Naive B cell (primary cell): Measurements from ENCODE around the gene FOXO1. TPM values are rescaled to one million over a fixed set of nuclear protein-coding genes. Genes with fewer than 3 reads are reported as not detected.

Experiments used
- ATAC-seq, 2 donors: fragments of 150-1000 bp; cut with Tn5 transposase; 2 replicates each; pipeline ENCODE4 v1.10.0; 2021; ENCODE audit warnings: low read depth in 2 of 2, mild to moderate bottlenecking in 2 of 2, moderate library complexity in 2 of 2
- DNase-seq: peaks from one replicate; pipeline ENCODE4 v3.0.0; 2022
- H3K27ac Mint-ChIP-seq, 6 donors: one replicate each; pipeline ENCODE4 v1.8.0; 2020 to 2022; ENCODE audit warnings: mild to moderate bottlenecking in 6 of 6, mixed read lengths in 6 of 6, moderate library complexity in 5 of 6, inconsistent platforms in 2 of 6
- H3K27me3 Mint-ChIP-seq, 3 donors: one replicate each; pipeline ENCODE4 v1.8.0; 2021 to 2022; ENCODE audit warnings: mixed read lengths in 3 of 3, mild to moderate bottlenecking in 1 of 3
- H3K36me3 Mint-ChIP-seq, 2 donors: one replicate each; pipeline ENCODE4 v1.8.0; 2020 to 2022; ENCODE audit warnings: mixed read lengths in 2 of 2, inconsistent platforms in 1 of 2, mild to moderate bottlenecking in 1 of 2
- H3K4me1 Mint-ChIP-seq, 3 donors: one replicate each; pipeline ENCODE4 v1.8.0; 2020 to 2022; ENCODE audit warnings: mixed read lengths in 3 of 3, inconsistent platforms in 1 of 3, mild to moderate bottlenecking in 1 of 3, moderate library complexity in 1 of 3
- H3K4me3 Mint-ChIP-seq, 8 donors: one replicate each; pipeline ENCODE4 v1.8.0; 2020 to 2022; ENCODE audit warnings: mild to moderate bottlenecking in 8 of 8, mixed read lengths in 8 of 8, moderate library complexity in 8 of 8, inconsistent platforms in 2 of 8
- H3K9me3 Mint-ChIP-seq, 7 donors: one replicate each; pipeline ENCODE4 v1.8.0; 2020 to 2022; ENCODE audit warnings: mixed read lengths in 7 of 7, mild to moderate bottlenecking in 5 of 7, inconsistent platforms in 2 of 7, moderate library complexity in 1 of 7
- polyA plus RNA-seq, 6 donors: library from polyadenylated mRNA; unstranded; fragments of 300-500 nt; fragmentation: Illumina TruSeq; gene quantifications; one replicate each; pipeline ENCODE4 v1.2.3, GENCODE V29; 2021; ENCODE audit warnings: low read depth in 6 of 6

The FOXO1 gene
- polyA plus RNA-seq, 6 donors from 2014 or later: 70.3 to 174 (median 117) TPM

DNA sequence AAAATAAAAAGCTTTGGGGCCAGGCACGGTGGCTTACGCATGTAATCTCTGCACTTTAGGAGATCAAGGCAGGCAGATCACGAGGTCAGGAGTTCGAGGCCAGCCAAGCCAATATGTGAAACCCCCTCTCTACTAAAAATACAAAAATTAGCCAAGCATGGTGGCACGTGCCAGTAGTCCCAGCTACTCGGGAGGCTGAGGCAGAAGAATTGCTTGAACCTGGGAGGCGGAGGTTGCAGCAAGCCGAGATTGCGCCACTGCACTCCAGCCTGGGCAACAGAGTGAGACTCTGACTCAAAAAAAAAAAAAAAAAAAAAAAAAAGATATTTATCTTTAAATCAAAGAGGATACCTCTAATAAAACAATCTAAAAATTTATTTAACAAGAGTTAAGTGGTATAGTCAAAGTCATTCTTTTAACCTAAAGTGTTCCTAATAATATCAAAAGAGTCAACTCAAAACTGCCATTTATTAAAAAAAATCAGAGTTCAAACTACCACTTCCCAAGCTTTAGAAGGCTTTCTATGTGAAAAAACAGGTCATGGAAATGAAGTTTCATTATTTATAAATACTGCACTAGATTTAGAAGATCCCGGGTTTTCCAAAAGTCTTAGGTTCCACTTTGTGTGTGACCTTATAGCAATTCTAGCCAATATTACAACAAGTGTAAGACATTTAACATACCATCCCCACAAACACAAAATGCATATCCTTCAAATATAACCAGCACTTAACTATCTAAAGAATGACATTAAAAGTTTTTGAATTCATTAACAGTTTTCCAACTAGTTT is 4.4 kb downstream of the FOXO1 start:
- Mint-ChIP-seq H3K4me3 (peak overlapping the region; percentile 93 to 99 (median 98)), H3K9me3 (peaks cover 0 to 2% (median 0%) of the 10 kb centered on the region in 7 donors), H3K4me1 (peaks cover 41 to 68% (median 68%) of the 10 kb centered on the region in 3 donors), H3K27me3 (no peaks in the 10 kb centered on the region), H3K36me3 (peaks cover 11 to 17% of the 10 kb centered on the region in 2 donors), H3K27ac (peak overlapping the region in 5 of 6 donors; percentile 64 to 97 (median 84))
- ATAC-seq (no peak), DNase-seq (peak; percentile 16)

DNA sequence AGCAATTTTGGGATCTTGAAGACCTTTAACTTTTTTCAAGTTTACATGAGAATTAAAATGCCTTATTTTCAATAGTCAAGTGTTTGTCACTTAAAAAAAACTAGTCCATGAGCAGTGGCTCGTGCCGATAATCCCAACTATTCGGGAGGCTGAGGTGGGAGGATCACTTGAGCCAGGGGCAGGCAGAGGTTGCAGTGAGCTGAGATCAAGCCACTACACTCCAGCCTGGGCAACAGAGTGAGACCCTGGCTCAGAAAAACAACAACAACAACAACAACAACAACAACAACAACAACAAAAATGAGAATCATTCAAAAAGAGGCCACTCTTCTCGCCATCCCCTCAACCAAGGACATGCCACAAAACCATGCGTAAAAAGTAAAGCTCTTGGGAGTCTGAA is 5.7 kb downstream of the FOXO1 start:
- H3K36me3 Mint-ChIP-seq: peaks cover 11 to 17% of the 10 kb centered on the region in 2 donors
- no peaks in the 10 kb centered on the region for H3K27me3 Mint-ChIP-seq
- H3K27ac Mint-ChIP-seq: peak overlapping the region in 5 of 6 donors; percentile 74 to 97 (median 76)
- ATAC-seq (no peak), DNase-seq (no peak)
- H3K9me3 Mint-ChIP-seq: peaks cover 0 to 2% (median 0%) of the 10 kb centered on the region in 7 donors
- peaks cover 48 to 81% (median 80%) of the 10 kb centered on the region in 3 donors for H3K4me1 Mint-ChIP-seq
- peak overlapping the region; percentile 48 to 98 (median 74) for H3K4me3 Mint-ChIP-seq

- H3K4me3 Mint-ChIP-seq: peak overlapping the region in 7 of 8 donors; percentile 48 to 98 (median 75)
- H3K27me3 Mint-ChIP-seq: no peaks in the 10 kb centered on the region
- ATAC-seq: no peak
- DNase-seq: no peak
- peaks cover 11 to 17% of the 10 kb centered on the region in 2 donors for H3K36me3 Mint-ChIP-seq
- H3K27ac Mint-ChIP-seq: peak overlapping the region in 4 of 6 donors; percentile 74 to 97 (median 78)
- H3K9me3 Mint-ChIP-seq: peaks cover 0 to 2% (median 0%) of the 10 kb centered on the region in 7 donors
- H3K4me1 Mint-ChIP-seq: peaks cover 48 to 86% (median 82%) of the 10 kb centered on the region in 3 donors
Observed at GRCh38 chr13:40660141-40660664, 6.2 kb downstream of the FOXO1 start.

GRCh38 chr13:40657951-40658350 is 8.5 kb downstream of the FOXO1 start:
- Mint-ChIP-seq H3K4me1 (peaks cover 58 to 98% (median 88%) of the 10 kb centered on the region in 3 donors), H3K27me3 (no peaks in the 10 kb centered on the region), H3K9me3 (peaks cover 0 to 2% (median 0%) of the 10 kb centered on the region in 7 donors), H3K27ac (peak overlapping the region; percentile 24 to 90 (median 78)), H3K36me3 (peaks cover 11 to 17% of the 10 kb centered on the region in 2 donors), H3K4me3 (peak overlapping the region in 7 of 8 donors; percentile 2 to 82 (median 63))
- DNase-seq (no peak), ATAC-seq (no peak)

DNA sequence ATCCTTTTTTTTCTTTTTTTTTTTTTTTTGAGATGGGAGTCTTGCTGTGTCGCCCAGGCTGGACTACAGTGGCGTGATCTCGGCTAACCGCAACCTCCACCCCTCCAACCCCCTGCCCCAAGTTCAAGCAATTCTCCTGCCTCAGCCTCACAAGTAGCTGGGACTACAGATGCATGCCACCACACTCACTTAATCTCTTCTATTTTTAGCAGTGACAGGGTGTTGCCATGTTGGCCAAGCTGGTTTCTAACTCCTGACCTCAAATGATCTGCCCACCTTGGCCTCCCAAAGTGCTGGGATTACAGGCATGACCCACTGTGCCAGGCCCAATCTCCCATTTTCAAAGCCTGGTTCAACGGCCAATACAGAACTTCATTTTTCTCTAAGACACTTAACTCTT is 9.1 kb downstream of the FOXO1 start:
- Mint-ChIP-seq H3K4me1 (peaks cover 58 to 98% (median 88%) of the 10 kb centered on the region in 3 donors), H3K9me3 (peaks cover 0 to 2% (median 0%) of the 10 kb centered on the region in 7 donors), H3K36me3 (peaks cover 11 to 17% of the 10 kb centered on the region in 2 donors), H3K4me3 (peak overlapping the region in 7 of 8 donors; percentile 7 to 73 (median 56)), H3K27ac (peak overlapping the region; percentile 39 to 89 (median 76)), H3K27me3 (no peaks in the 10 kb centered on the region)
- ATAC-seq: no peak
- DNase-seq: no peak

DNA sequence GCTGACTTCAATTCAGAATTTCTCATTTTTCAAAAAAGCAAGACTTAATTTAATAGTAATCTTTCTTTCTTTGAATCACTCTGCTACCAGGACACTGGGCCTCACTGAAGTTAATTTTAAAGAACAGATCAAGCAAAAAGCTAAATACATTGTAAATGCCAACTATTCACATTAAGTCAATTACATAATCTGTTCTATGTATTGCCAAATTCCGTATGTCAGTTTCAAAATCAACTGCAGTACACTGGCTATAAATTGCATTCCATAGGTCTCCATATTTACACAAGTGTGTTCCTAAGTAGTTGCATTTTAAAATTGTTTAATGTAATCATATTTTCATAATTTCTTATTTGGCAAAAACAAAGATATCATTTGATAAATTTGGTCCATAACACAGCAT is 10.1 kb downstream of the FOXO1 start:
- ATAC-seq (no peak), DNase-seq (no peak)
- peak overlapping the region in 3 of 6 donors; percentile 24 to 85 (median 64) for H3K27ac Mint-ChIP-seq
- H3K36me3 Mint-ChIP-seq: peaks cover 11 to 17% of the 10 kb centered on the region in 2 donors
- H3K4me3 Mint-ChIP-seq: peak overlapping the region in 5 of 8 donors; percentile 29 to 68 (median 47)
- peaks cover 0 to 2% (median 0%) of the 10 kb centered on the region in 7 donors for H3K9me3 Mint-ChIP-seq
- no peaks in the 10 kb centered on the region for H3K27me3 Mint-ChIP-seq
- peaks cover 65 to 97% (median 91%) of the 10 kb centered on the region in 3 donors for H3K4me1 Mint-ChIP-seq

GRCh38 chr13:40653527-40654318 is 12.7 kb downstream of the FOXO1 start:
- Mint-ChIP-seq H3K9me3 (peaks cover 0 to 2% (median 0%) of the 10 kb centered on the region in 7 donors), H3K4me3 (peak overlapping the region; percentile 60 to 92 (median 81)), H3K27ac (peak overlapping the region; percentile 28 to 92 (median 90)), H3K4me1 (peaks cover 74 to 96% (median 94%) of the 10 kb centered on the region in 3 donors), H3K36me3 (peaks cover 10 to 13% of the 10 kb centered on the region in 2 donors), H3K27me3 (no peaks in the 10 kb centered on the region)
- DNase-seq: no peak
- ATAC-seq: peak; percentile 12 to 15

DNA sequence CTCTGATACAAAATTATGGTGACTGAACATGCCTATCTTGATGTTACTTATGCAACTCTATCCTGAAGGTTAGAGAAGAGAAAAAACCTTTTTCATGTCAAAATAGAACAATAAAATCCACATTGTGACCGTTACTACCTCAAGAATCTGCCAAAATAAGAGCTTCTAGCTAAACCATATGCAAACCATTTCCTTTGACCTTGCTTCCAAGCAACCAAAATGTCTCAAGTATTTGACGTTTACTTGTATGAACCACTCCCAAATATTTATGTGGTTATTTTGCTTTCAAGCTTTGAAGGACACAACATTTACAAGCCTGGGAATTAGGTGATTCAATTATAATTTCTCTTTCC is 13.9 kb downstream of the FOXO1 start:
- peaks cover 0 to 2% of the 10 kb centered on the region in 2 donors for H3K36me3 Mint-ChIP-seq
- H3K4me1 Mint-ChIP-seq: peaks cover 74 to 96% (median 94%) of the 10 kb centered on the region in 3 donors
- ATAC-seq (peak; percentile 32 to 37), DNase-seq (no peak)
- peak overlapping the region; percentile 27 to 94 (median 76) for H3K27ac Mint-ChIP-seq
- H3K9me3 Mint-ChIP-seq: peaks cover 0 to 2% (median 0%) of the 10 kb centered on the region in 7 donors
- peak overlapping the region; percentile 68 to 92 (median 82) for H3K4me3 Mint-ChIP-seq
- no peaks in the 10 kb centered on the region for H3K27me3 Mint-ChIP-seq

DNA sequence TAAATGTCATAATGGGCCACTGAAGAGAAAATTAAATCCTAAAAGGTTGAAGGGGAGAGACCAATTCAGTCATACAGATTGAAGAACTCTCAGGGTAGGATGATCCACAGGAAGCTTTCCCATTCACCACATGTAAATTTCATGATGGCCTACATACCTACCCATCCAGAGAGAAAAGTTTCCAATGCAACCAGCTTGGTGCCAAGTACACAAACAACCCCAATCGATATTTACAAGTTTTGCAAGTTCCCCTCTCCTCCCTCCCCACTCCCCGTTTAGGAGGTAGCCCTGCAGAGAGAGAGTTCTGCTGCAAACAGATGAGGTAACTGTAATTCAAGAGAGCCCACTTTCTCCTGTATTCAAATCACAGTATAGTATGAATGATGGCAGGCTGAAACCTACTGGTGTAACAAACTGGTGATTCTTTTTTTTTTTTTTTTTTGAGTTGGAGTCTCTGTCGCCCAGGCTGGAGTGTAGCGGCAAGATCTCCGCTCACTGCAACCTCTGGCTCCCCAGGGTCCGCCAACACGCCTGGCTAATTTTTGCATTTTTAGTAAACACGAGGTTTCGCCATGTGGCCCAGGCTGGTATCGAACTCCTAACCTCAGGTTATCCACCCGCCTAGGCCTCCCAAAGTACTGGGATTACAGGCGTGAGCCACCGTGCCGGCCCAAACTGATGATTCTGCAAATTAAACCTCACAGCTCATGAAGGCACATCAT is 14.4 kb downstream of the FOXO1 start:
- DNase-seq: no peak
- H3K27me3 Mint-ChIP-seq: no peaks in the 10 kb centered on the region
- peaks cover 75 to 96% (median 96%) of the 10 kb centered on the region in 3 donors for H3K4me1 Mint-ChIP-seq

DNA sequence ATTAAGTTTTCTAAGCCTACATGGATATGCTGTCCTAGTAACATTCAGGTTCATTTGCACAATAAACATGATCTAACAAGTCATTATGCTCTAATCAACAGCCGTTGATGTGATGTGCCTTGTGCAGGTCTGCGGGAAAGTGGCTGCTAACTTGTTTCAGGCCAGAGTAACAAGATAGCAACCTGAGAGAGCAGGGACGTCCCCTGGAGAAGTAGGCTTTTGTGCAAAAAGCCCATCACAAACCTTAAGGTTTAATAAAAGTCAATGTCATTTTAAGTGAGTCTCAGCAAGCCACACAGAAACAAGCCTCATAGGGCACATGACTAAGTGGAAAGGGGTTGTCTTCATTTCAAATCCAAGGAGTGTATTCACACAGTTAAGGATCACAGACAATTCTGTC is 17.6 kb downstream of the FOXO1 start:
- Mint-ChIP-seq H3K4me3 (peak overlapping the region in 6 of 8 donors; percentile 20 to 80 (median 38)), H3K4me1 (peaks cover 83 to 100% (median 97%) of the 10 kb centered on the region in 3 donors), H3K36me3 (no peaks in the 10 kb centered on the region), H3K27ac (peak overlapping the region in 5 of 6 donors; percentile 26 to 92 (median 47)), H3K9me3 (no peaks in the 10 kb centered on the region), H3K27me3 (no peaks in the 10 kb centered on the region)
- no peak for DNase-seq
- ATAC-seq: no peak

More for the DNA sequence above, 14.4 kb downstream of the FOXO1 start:
- Mint-ChIP-seq H3K27ac (peak overlapping the region; percentile 27 to 94 (median 76)), H3K36me3 (no peaks in the 10 kb centered on the region), H3K9me3 (peaks cover 0 to 2% (median 0%) of the 10 kb centered on the region in 7 donors), H3K4me3 (peak overlapping the region; percentile 68 to 92 (median 82))
- ATAC-seq: peak; percentile 15 to 45

GRCh38 chr13:40648040-40648439 is 18.4 kb downstream of the FOXO1 start:
- no peaks in the 10 kb centered on the region for H3K9me3 Mint-ChIP-seq
- peak overlapping the region; percentile 44 to 88 (median 55) for H3K27ac Mint-ChIP-seq
- H3K4me3 Mint-ChIP-seq: peak overlapping the region in 4 of 8 donors; percentile 52 to 80 (median 66)

DNA sequence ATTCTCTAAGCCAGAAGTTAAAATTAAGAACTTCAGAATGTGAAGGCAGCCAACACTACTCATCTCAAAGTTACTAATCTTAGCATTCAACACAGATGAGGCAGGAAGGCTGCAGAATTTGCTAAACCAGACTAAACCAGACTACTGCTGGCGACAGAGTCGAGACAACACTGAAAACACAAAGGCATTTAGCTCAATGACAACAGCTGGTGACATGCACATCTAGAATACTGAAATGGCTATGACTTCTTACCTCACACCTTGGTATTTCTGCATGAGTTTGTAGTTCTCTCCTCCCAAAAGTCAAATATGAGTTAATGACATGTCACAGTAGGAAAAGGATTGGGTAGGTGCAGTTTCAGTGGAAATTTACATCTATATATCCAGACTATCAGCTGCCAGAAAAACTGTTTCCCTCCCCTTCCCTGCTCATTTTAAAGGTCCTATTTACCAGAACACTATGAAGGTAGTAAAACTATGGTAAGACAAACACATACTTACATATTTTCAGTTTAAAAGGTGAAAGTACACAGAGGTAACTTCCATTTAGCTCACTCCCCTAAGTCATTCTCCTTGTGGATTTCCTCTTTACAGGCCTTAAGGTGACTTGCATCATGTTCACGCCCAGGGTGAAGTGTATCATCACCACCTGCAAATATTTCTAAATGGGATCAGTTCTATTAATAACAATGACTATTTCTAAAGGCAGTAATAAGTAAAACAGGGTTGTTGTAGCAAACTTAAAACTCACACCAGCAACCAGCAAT is 21.4 kb downstream of the FOXO1 start:
- peak overlapping the region in 6 of 8 donors; percentile 4 to 76 (median 40) for H3K4me3 Mint-ChIP-seq
- no peak for DNase-seq
- H3K36me3 Mint-ChIP-seq: no peaks in the 10 kb centered on the region
- peak overlapping the region; percentile 26 to 86 (median 60) for H3K27ac Mint-ChIP-seq
- H3K27me3 Mint-ChIP-seq: no peaks in the 10 kb centered on the region
- H3K4me1 Mint-ChIP-seq: peaks cover 78 to 98% (median 97%) of the 10 kb centered on the region in 3 donors
- H3K9me3 Mint-ChIP-seq: no peaks in the 10 kb centered on the region
- peak in 1 of 2 donors; percentile 31 for ATAC-seq

More at GRCh38 chr13:40648040-40648439, 18.4 kb downstream of the FOXO1 start:
- no peaks in the 10 kb centered on the region for H3K36me3 Mint-ChIP-seq
- H3K27me3 Mint-ChIP-seq: no peaks in the 10 kb centered on the region
- H3K4me1 Mint-ChIP-seq: peaks cover 84 to 100% (median 97%) of the 10 kb centered on the region in 3 donors
- DNase-seq (no peak), ATAC-seq (no peak)
